DMS 273 (cell line): ENCODE measurements around the gene ACER1.
A peak's percentile ranks its signal among the peaks of the same experiment; 100 is the strongest.
"Not testable (repeated sequence)": the region's sequence is repeated elsewhere in the genome, so short reads cannot be mapped to it uniquely, and the experiment has no call there.

Experiments
- DNase-seq: peaks from one replicate; lab custom pipeline; 2025; ENCODE audit not compliant: unreplicated experiment; lab: John Stamatoyannopoulos, UW

The ACER1 gene

DNA sequence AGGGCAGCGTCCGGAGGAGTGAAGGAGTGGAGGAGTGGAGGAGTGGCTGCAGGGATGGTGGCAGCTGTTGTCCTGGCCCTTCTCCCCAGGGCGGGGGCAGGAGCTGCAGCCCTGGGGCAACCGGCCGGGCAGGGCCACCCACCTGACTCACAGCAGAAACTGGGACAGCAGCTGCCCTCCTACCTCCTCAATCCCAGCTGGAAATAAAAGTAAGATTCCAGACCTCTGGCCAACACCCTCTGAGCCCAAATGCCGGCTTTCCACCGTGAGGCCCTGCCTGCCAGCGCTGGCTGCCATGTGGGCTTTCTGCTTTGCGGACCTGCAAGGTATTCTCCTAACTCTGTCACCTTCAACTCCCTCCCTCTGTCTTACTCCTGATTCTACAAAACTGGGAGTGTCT, 24.6 kb upstream of the ACER1 start:
- no peak for DNase-seq

DNA sequence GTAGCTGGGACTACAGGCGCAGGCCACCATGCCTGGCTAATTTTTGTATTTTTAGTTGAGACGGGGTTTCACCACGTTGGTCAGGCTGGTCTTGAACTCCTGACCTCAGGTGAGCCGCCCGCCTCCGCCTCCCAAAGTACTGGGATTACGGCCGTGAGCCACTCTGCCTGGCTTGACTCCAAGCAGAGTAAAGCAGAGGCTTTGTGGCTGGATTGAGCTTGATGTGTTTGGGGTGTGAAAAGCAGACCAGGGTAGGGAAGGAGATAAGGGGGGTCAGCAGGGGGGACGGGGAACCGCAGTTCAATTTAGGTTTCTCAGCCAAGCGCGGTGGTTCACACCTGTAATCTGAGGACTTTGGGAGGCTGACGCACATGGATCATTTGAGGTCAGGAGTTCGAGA, 23.8 kb upstream of the ACER1 start:
- no peak for DNase-seq

GRCh38 chr19:6355321-6356040, 22.1 kb upstream of the ACER1 start:
- DNase-seq: not testable (repeated sequence)

- peak; percentile 38 for DNase-seq
Observed at GRCh38 chr19:6354098-6354674, 20.8 kb upstream of the ACER1 start.

GRCh38 chr19:6352381-6353165, 19.2 kb upstream of the ACER1 start:
- DNase-seq: no peak

- no peak for DNase-seq
Observed at GRCh38 chr19:6350688-6351087, 17.3 kb upstream of the ACER1 start.

DNA sequence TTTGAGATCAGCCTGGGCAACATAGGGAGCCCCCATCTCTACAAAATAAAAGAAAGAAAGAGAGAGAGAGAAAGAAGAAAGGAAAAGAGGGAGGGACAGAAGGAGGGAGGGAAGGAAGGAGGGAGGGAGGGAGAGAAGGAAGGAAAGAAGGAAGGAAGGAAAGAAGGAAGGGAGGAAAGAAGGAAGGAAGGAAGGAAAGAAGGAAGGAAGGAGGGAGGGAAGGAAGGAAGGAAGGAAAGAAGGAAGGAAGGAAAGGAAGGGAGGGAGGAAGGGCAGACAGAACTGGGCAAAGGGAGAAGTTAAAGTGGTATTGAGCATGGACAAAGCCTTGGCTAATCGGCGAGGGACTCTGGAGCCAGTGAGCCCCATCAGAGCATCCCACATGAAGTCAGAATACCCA, 15.9 kb upstream of the ACER1 start:
- not testable (repeated sequence) for DNase-seq

DNA sequence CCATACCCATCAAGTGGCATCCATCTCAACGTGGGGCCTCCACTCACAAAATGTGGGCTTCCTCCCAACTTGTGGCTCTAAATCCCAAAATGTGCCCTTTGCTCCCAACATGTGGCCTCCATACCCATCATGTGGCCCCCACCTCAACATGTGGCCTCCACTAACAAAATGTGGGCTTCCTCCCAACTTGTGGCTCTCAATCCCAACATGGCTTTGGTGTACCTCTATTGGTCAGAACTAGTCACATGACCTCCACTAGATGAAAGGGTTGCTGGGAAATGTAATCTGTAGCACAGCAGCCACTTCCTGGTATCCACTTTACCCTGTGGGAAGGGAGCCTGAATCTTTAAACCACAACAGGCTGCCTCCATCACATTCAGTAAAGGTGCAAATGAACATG, 10.1 kb upstream of the ACER1 start:
- no peak for DNase-seq

DNA sequence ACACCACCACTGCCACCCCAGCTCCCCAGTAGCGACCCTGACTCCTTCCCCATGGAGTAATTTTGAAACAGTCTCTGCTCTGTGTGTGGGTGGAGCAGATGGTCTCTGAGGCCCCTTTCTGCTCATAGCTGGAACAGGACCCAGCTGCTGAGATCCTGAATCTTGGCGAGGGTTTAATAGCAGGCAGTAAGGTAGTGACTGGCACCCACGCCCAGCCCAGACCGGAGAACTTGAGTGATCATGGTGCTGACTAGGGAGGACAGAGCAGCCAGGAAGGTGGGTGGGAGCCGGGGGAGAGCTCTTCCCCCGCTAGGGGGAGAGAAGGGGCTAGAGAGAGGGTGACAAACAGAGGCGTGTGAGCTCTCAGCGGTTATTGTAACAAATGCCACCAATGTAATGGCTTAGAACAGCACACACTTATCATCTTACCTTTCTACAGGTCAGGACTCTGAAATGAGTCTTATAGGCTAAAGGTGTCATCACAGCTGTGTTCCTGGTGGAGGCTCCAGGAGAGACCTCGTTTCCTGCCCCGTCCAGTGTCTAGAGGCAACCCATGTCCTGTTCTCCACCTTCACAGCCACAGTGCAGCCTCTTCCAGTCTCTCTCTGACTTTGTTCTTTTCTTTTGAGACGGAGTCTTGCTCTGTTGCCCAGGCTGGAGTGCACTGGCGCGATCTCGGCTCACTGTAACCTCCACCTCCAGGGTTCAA, 7.2 kb upstream of the ACER1 start:
- DNase-seq: peak; percentile 86

DNA sequence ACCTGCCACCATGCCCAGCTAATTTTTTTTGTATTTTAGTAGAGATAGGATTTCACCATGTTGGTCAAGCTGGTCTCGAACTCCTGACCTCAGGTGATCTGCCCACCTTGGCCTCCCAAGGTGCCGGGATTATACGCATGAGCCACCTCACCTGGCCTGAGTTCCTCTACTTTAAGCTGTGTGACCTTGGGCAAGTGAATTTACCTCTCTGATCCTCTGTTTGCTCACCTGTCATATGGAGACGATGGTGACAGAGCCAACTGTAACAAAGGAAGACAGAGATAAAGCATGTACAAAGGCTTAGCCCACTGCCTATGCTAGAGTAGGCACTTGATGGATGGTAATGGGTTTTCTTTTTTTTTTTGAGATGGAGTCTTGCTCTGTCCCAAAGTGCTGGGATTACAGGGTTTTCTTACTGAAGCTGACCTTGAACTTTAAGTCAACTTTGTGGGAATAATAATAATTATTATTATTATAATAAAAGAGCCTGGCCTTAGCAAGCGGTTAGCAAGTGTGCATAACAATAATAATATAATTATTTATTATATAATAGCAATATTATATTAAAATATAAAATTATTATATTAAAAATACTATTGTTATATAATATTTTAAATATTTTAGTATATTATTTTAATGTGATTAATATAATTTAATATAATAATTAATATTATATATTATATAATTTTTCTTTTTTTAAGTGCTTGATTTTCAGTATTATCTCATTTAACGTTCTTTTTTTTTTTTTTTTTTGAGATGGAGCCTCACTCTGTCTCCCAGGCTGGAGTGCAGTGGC, 1.3 kb upstream of the ACER1 start:
- no peak for DNase-seq

DNA sequence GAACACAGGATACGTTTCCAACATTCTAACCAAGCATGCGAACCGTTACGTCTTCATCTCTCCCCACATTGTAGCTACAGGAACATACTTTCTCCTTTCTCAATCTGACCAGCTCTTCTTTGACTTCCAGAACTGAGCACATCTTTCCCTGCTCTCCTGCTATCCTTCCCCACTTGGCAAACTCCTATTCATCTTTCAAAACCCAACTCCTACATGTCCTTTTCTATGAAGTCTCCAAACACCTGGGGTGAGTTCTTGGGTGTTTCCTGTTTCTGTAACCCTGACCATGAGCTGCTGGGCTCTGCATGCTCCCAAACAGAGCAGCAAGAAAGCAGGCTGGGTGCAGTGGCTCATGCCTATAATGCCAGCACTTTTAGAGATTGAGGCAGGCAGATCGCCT, 6.6 kb downstream of the ACER1 start:
- DNase-seq: no peak

- no peak for DNase-seq
Observed at GRCh38 chr19:6325614-6326013, 7.8 kb downstream of the ACER1 start.

GRCh38 chr19:6324757-6325156, 8.7 kb downstream of the ACER1 start:
- DNase-seq: no peak

DNA sequence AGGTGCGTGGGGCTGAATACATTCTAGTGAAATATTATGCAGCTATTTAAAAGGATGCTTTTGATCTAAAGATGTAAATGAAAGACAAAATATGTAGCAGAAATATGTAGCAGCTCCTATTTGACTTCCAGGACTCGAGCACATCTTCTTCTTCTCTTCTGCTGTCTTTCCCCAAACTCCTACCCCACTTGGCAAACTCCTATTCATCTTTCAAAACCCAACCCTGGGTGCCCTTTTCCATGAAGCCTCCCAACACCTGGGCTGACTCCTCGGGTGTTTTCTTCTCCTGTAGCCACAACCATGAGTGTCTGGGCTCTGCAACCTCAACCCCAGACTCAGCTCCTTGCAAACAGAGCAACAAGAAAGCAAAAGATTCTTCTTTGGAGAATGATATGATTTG, 11.1 kb downstream of the ACER1 start:
- DNase-seq: no peak

- no peak for DNase-seq
Observed at GRCh38 chr19:6319376-6319775, 14.0 kb downstream of the ACER1 start.

- no peak for DNase-seq
Observed at GRCh38 chr19:6318772-6319171, 14.6 kb downstream of the ACER1 start.

GRCh38 chr19:6315646-6316045, 17.8 kb downstream of the ACER1 start:
- not testable (repeated sequence) for DNase-seq

DNA sequence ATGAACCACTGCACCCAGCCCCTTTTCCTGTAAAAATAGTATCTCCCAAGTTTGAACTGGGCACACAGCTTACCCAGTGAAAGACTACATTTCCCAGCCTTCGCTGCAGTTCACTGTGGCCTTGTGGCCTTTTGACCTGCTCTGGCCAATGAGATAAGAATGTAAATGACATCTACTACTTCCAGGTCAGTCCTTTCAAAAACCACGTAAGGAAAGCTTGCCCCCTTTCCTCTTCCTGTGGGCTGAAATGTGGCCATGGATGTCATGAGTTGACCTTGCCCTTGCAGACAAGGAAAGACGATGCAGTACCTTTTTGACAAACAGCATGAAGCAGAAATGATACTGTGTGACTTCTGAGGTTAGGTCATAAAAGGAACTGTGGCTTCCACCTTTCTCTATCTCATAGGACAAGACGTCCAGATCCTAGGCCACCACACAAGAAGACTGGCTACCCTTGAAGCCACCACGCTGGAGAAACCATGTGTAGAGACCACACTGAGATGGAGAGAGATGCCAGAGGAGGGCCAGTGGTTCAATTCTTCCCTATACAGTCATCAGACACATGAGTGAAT, 19.9 kb downstream of the ACER1 start:
- no peak for DNase-seq

DNA sequence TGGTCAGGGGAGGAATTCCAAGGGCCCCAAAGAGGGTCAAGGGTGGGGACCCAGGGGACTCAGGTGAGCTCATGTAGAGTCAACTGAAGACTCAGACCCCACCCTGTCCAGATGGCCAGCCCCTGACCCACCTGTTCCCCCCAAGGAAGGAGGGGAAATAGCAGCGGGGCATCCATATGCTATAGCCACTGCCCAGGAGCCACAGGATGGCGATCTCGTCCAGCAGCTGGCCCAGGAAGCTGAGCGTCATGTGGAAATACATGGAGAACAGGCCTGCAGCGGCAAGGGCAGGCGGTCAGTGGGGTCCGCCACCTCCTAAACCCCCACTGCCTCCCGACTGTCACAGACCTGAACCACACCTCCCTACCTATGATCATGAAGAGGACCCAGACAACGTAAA, 21.4 kb downstream of the ACER1 start:
- peak; percentile 37 for DNase-seq

DNA sequence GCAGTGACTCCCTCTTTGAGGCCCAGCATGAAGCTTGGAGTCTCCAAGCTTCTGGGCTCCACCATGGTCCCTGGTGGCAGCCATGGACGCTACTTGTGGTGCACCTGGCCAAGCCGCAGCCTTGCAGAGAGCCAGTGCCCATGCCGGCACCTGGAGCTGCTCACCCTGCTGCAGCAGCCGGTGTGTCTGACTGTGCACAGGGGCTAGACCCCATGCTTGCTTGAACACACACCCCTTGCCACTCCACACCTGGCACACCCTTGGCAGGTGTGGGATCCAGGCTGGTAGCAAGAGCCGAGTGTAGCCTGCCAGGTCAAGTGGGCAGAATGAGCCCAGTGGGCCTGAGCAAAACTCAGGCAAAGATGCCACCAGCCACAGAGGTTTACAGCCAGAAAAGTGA, 35.0 kb downstream of the ACER1 start:
- DNase-seq: no peak
